Fibroblast of lung (primary cell): ENCODE measurements around the gene OR2T33.

Source experiments
- CTCF ChIP-seq, 2 donors: IDR thresholded peaks in 1 of 2; conservative IDR thresholded peaks in 1 of 2; 1 replicate in 1 of 2; 2 replicates in 1 of 2; pipeline ENCODE4 v1.5.1; 2011 to 2012; ENCODE audit warnings: low read length in 2 of 2, control low read depth in 1 of 2, inconsistent platforms in 1 of 2, low read depth in 1 of 2, mild to moderate bottlenecking in 1 of 2
- EZH2 ChIP-seq: IDR thresholded peaks from 2 replicates; pipeline ENCODE4 v1.5.1; 2012; ENCODE audit warnings: low read length, control low read depth, mild to moderate bottlenecking; ENCODE audit errors: missing control alignments

- TF ChIP-seq CTCF (conservative IDR thresholded peaks at IDR 0.05 in 1 of 2, IDR thresholded peaks at IDR 0.05 in 1 of 2; ENCODE audit: low read depth in 1 of 2, low read length in 2 of 2) (no peak), EZH2 (no peak)
These were observed 38.3 kb downstream of the OR2T33 start for GRCh38 chr1:248239478-248239877.
